K562 (cell line): ENCODE results near the gene MYOM1. TPM values are rescaled to one million over a fixed set of nuclear protein-coding genes. Genes with fewer than 3 reads are reported as not detected.

ENCODE experiments used
- ATAC-seq: fragments of 200-7000 bp; cut with Tn5 transposase; 3 replicates; pipeline ENCODE4 v1.9.1; 2020; ENCODE audit warnings: moderate library complexity
- BruUV-seq: library from RNA; stranded (reverse); fragments of 400-500 nt; replicated peaks from 2 replicates; lab custom pipeline; 2021; lab: Mats Ljungman, UMichigan
- CTCF ChIA-PET: fragments of 300-600 bp; formaldehyde crosslinking; extraction: SDS; loops from one replicate; lab custom pipeline; 2021; ENCODE audit warnings: low intra/inter-chr PET ratio; lab: Yijun Ruan, JAX
- POLR2A ChIA-PET: fragments of 300-600, 350-650 bp; sonication (Branson Sonifier 250); formaldehyde crosslinking; extraction: SDS; loops from one replicate; lab custom pipeline; 2021; ENCODE audit warnings: antibody characterized with exemption, inconsistent platforms; lab: Yijun Ruan, JAX
- DNase-seq, 4 experiments: peaks; one replicate each; pipeline versions ENCODE4 v3.0.0 to v3.0.0-alpha.2; 2011 to 2018; ENCODE audit warnings: low spot score in 3 of 4, mixed read lengths in 3 of 4; ENCODE audit errors: extremely low read depth in 1 of 4
- FAIRE-seq: peaks from 2 replicates; lab custom pipeline; 2011; peaks lifted over from hg19 to GRCh38; lab: Jason Lieb, UNC
- H2AFZ ChIP-seq: 2 replicates; pipeline ENCODE4 v1.6.0; 2011; ENCODE audit warnings: low read depth, low read length, control low read depth, inconsistent platforms
- H3K27ac ChIP-seq: fragments of 200-600 bp; 3 replicates; pipeline ENCODE4 v1.8.0; 2011; ENCODE audit warnings: low read depth, mild to moderate bottlenecking, control low read depth, inconsistent platforms, low read length, moderate library complexity, mixed read lengths; ENCODE audit errors: extremely low read depth
- H3K27me3 ChIP-seq, 2 experiments: fragments of 300-600 bp in 1 of 2; 2 replicates in 1 of 2; 3 replicates in 1 of 2; pipeline versions ENCODE4 v1.6.0 to v1.8.0; 2011; ENCODE audit warnings: inconsistent platforms in 2 of 2, low read length in 2 of 2, mild to moderate bottlenecking in 1 of 2, mixed read lengths in 1 of 2, moderate library complexity in 1 of 2; ENCODE audit not compliant: control insufficient read depth in 2 of 2, insufficient read depth in 2 of 2
- H3K36me3 ChIP-seq: fragments of 300-600 bp; 3 replicates; pipeline ENCODE4 v1.8.0; 2011; ENCODE audit warnings: mild to moderate bottlenecking, low read length, inconsistent platforms; ENCODE audit not compliant: control insufficient read depth, insufficient read depth
- H3K4me1 ChIP-seq, 2 experiments: fragments of 200-600 bp in 1 of 2; replicated peaks in 1 of 2; 2 replicates in 1 of 2; 3 replicates in 1 of 2; pipeline versions ENCODE4 v1.5.1 to v1.8.0; 2011; ENCODE audit warnings: inconsistent platforms in 2 of 2, low read length in 2 of 2, mild to moderate bottlenecking in 1 of 2, mixed read lengths in 1 of 2, moderate library complexity in 1 of 2; ENCODE audit not compliant: control insufficient read depth in 2 of 2, insufficient read depth in 2 of 2
- H3K4me2 ChIP-seq: 2 replicates; pipeline ENCODE4 v1.6.1; 2011; ENCODE audit warnings: low read length, control low read depth, inconsistent platforms, mixed read lengths; ENCODE audit not compliant: insufficient read depth
- H3K4me3 ChIP-seq: fragments of 200-600 bp; sonication (generic), shearing (Covaris generic); 2 replicates; pipeline ENCODE4 v1.5.1; 2016; ENCODE audit warnings: control low read depth, inconsistent platforms
- H3K79me2 ChIP-seq: fragments of 200-600 bp; 3 replicates; pipeline ENCODE4 v1.8.0; 2011; ENCODE audit warnings: low read length, inconsistent platforms; ENCODE audit not compliant: control insufficient read depth, insufficient read depth
- H3K9ac ChIP-seq, 2 experiments: 2 replicates each; pipeline versions ENCODE4 v1.6.0 to v1.6.1; 2011; ENCODE audit warnings: low read depth in 2 of 2, low read length in 2 of 2, control low read depth in 1 of 2, inconsistent platforms in 1 of 2, mild to moderate bottlenecking in 1 of 2, mixed read lengths in 1 of 2; ENCODE audit not compliant: insufficient read depth in 1 of 2
- H3K9me1 ChIP-seq: one replicate; pipeline ENCODE4 v1.6.0; 2011; ENCODE audit warnings: inconsistent platforms, mild to moderate bottlenecking, low read length, moderate library complexity; ENCODE audit not compliant: control insufficient read depth, insufficient read depth
- H3K9me3 ChIP-seq: replicated peaks from 2 replicates; pipeline ENCODE4 v1.5.1; 2011; ENCODE audit warnings: low read depth, low read length, inconsistent platforms; ENCODE audit not compliant: control insufficient read depth, insufficient read depth
- H4K20me1 ChIP-seq: replicated peaks from 2 replicates; pipeline ENCODE4 v1.6.1; 2011; ENCODE audit warnings: low read length, inconsistent platforms, mixed read lengths; ENCODE audit not compliant: control insufficient read depth, insufficient read depth
- L3MBTL2 ChIP-seq: fragments of 450-650 bp; IDR thresholded peaks from 2 replicates; pipeline ENCODE4 v1.6.1; 2016; ENCODE audit warnings: mild to moderate bottlenecking, moderate library complexity
- RBFOX2 ChIP-seq: fragments of 200-400 bp; formaldehyde crosslinking; IDR thresholded peaks from 2 replicates; pipeline ENCODE4 v1.6.1; 2017; ENCODE audit warnings: low read depth, mild to moderate bottlenecking, low read length, moderate library complexity
- RUNX1 ChIP-seq: sonication (generic); IDR thresholded peaks from 2 replicates; pipeline ENCODE4 v1.6.1; 2016; ENCODE audit warnings: antibody characterized with exemption, low read depth
- ZNF134 ChIP-seq: fragments of 250-450 bp; sonication (Bioruptor Pico); conservative IDR thresholded peaks from 2 replicates; pipeline ENCODE4 v1.4.0; 2020
- ZNF592 ChIP-seq: fragments of 450-650 bp; IDR thresholded peaks from 2 replicates; pipeline ENCODE4 v1.6.1; 2017; ENCODE audit warnings: antibody characterized with exemption, mild to moderate bottlenecking
- WGBS: fragments of 100-300 bp; shearing (Covaris generic); methylation state at CpG from one replicate; pipeline ENCODE4 v1.1.6; 2016; ENCODE audit warnings: low coverage, mixed read lengths; ENCODE audit not compliant: insufficient coverage; ENCODE audit errors: missing lambda C conversion rate; 5-methylcytosine and 5-hydroxymethylcytosine counted together
- in situ Hi-C: fragments of 300-500 bp; cut with MboI; formaldehyde crosslinking; loops from 4 replicates; pipeline ENCODE4 v1.15.0; 2018; ENCODE audit warnings: inconsistent platforms, mixed read lengths
- intact Hi-C: fragments of 100-400 bp; cut with micrococcal nuclease; formaldehyde crosslinking; loops from 2 replicates; pipeline ENCODE4 v1.14.2; 2022
- polyA plus RNA-seq, 8 experiments: library from polyadenylated mRNA; depleted of rRNA in 4 of 8; stranded (reverse) in 5 of 8; unstranded in 3 of 8; fragments of >200 nt; fragmentation: Nextera tagmentation in 2 of 8; fragmentation: Illumina TruSeq in 1 of 8; extraction: Ambion mirVana in 2 of 8; extraction: Trizol in 1 of 8; gene quantifications; 2 replicates each; pipeline versions ENCODE4 v1.2.1 to v1.2.3, GENCODE V29; 2011 to 2014; ENCODE audit warnings: inconsistent platforms in 1 of 8, missing spikeins in 1 of 8
- total RNA-seq, 7 experiments: library from RNA; depleted of rRNA in 6 of 7; stranded (reverse); fragments of >200 nt in 6 of 7; fragmentation: Illumina TruSeq in 2 of 7; extraction: Trizol in 2 of 7; gene quantifications; 2 replicates each; pipeline versions ENCODE4 v1.2.1 to v1.2.3, GENCODE V29; 2011 to 2021; ENCODE audit warnings: low replicate concordance in 1 of 7
- TF ChIP-seq, protein P1 (sequence below): fragments of 450-650 bp; IDR thresholded peaks from 2 replicates; pipeline ENCODE4 v1.6.1; 2016; ENCODE audit warnings: mild to moderate bottlenecking, moderate library complexity

Gene MYOM1
- total and polyA plus RNA-seq, 9 of the 15 experiments (the other 6 are each of a cell fraction or from before 2014, with no cell fraction given) = 0.01 to 0.62 (median 0.25) TPM

GRCh38 chr18:3057526-3057925, 162.2 kb downstream of the MYOM1 start:
- Histone ChIP-seq H3K9ac (no peak overlapping the region), H3K4me2 (no peak overlapping the region), H3K27ac (no peak overlapping the region), H3K9me3 (no peaks in the 10 kb centered on the region; the same call in 1 of the 2 replicates), H3K36me3 (no peaks in the 10 kb centered on the region), H3K4me1 (peaks cover 0 to under 1% of the 10 kb centered on the region in 2 experiments; a peak in 1 of 5 replicates), H3K27me3 (no peaks in the 10 kb centered on the region), H3K4me3 (no peak overlapping the region), H3K9me1 (no peaks in the 10 kb centered on the region), H4K20me1 (no peaks in the 10 kb centered on the region), H3K79me2 (no peaks in the 10 kb centered on the region), H2AFZ (peak overlapping the region; percentile 90)
- CTCF ChIA-PET = no interaction called here
- intact Hi-C loops (no loop called here), in situ Hi-C loops (no loop called here)
- FAIRE-seq = no peak
- POLR2A ChIA-PET = interaction anchor here (1.0 to 1.3 kb wide), 2 partner anchors 13 to 18 kb away, joined by 3 read pairs; no protein-coding TSS in a partner anchor
- no peak for DNase-seq
- ATAC-seq = peak; percentile 23
- no TSS peak for BruUV-seq
- WGBS = 36% methylated on average over 4 of the region's 4 CpGs
- TF ChIP-seq ZNF134 (CRISPR knock-in tag) = no peak
- peak; percentile 62 for TF ChIP-seq L3MBTL2
- no peak for TF ChIP-seq RUNX1
- TF ChIP-seq ZNF592 = peak; percentile 42; the same call in 1 of the 2 replicates
- TF ChIP-seq RBFOX2 = no peak
- TF ChIP-seq, protein P1, sequence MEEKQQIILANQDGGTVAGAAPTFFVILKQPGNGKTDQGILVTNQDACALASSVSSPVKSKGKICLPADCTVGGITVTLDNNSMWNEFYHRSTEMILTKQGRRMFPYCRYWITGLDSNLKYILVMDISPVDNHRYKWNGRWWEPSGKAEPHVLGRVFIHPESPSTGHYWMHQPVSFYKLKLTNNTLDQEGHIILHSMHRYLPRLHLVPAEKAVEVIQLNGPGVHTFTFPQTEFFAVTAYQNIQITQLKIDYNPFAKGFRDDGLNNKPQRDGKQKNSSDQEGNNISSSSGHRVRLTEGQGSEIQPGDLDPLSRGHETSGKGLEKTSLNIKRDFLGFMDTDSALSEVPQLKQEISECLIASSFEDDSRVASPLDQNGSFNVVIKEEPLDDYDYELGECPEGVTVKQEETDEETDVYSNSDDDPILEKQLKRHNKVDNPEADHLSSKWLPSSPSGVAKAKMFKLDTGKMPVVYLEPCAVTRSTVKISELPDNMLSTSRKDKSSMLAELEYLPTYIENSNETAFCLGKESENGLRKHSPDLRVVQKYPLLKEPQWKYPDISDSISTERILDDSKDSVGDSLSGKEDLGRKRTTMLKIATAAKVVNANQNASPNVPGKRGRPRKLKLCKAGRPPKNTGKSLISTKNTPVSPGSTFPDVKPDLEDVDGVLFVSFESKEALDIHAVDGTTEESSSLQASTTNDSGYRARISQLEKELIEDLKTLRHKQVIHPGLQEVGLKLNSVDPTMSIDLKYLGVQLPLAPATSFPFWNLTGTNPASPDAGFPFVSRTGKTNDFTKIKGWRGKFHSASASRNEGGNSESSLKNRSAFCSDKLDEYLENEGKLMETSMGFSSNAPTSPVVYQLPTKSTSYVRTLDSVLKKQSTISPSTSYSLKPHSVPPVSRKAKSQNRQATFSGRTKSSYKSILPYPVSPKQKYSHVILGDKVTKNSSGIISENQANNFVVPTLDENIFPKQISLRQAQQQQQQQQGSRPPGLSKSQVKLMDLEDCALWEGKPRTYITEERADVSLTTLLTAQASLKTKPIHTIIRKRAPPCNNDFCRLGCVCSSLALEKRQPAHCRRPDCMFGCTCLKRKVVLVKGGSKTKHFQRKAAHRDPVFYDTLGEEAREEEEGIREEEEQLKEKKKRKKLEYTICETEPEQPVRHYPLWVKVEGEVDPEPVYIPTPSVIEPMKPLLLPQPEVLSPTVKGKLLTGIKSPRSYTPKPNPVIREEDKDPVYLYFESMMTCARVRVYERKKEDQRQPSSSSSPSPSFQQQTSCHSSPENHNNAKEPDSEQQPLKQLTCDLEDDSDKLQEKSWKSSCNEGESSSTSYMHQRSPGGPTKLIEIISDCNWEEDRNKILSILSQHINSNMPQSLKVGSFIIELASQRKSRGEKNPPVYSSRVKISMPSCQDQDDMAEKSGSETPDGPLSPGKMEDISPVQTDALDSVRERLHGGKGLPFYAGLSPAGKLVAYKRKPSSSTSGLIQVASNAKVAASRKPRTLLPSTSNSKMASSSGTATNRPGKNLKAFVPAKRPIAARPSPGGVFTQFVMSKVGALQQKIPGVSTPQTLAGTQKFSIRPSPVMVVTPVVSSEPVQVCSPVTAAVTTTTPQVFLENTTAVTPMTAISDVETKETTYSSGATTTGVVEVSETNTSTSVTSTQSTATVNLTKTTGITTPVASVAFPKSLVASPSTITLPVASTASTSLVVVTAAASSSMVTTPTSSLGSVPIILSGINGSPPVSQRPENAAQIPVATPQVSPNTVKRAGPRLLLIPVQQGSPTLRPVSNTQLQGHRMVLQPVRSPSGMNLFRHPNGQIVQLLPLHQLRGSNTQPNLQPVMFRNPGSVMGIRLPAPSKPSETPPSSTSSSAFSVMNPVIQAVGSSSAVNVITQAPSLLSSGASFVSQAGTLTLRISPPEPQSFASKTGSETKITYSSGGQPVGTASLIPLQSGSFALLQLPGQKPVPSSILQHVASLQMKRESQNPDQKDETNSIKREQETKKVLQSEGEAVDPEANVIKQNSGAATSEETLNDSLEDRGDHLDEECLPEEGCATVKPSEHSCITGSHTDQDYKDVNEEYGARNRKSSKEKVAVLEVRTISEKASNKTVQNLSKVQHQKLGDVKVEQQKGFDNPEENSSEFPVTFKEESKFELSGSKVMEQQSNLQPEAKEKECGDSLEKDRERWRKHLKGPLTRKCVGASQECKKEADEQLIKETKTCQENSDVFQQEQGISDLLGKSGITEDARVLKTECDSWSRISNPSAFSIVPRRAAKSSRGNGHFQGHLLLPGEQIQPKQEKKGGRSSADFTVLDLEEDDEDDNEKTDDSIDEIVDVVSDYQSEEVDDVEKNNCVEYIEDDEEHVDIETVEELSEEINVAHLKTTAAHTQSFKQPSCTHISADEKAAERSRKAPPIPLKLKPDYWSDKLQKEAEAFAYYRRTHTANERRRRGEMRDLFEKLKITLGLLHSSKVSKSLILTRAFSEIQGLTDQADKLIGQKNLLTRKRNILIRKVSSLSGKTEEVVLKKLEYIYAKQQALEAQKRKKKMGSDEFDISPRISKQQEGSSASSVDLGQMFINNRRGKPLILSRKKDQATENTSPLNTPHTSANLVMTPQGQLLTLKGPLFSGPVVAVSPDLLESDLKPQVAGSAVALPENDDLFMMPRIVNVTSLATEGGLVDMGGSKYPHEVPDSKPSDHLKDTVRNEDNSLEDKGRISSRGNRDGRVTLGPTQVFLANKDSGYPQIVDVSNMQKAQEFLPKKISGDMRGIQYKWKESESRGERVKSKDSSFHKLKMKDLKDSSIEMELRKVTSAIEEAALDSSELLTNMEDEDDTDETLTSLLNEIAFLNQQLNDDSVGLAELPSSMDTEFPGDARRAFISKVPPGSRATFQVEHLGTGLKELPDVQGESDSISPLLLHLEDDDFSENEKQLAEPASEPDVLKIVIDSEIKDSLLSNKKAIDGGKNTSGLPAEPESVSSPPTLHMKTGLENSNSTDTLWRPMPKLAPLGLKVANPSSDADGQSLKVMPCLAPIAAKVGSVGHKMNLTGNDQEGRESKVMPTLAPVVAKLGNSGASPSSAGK = peak; percentile 57
